GM12892 (cell line): ENCODE results near the gene MYBPC2. TPM values are rescaled to one million over a fixed set of nuclear protein-coding genes. Genes with fewer than 3 reads are reported as not detected.
"Not testable (repeated sequence)": the region's sequence is repeated elsewhere in the genome, so short reads cannot be mapped to it uniquely, and the experiment has no call there.

Source experiments
- DNase-seq: peaks from one replicate; pipeline ENCODE4 v3.0.0; 2011; ENCODE audit not compliant: insufficient read length
- FAIRE-seq: peaks from 2 replicates; lab custom pipeline; 2011; peaks lifted over from hg19 to GRCh38; lab: Jason Lieb, UNC
- POLR2A ChIP-seq: IDR thresholded peaks from 2 replicates; pipeline ENCODE4 v1.6.1; 2011; ENCODE audit warnings: low read depth, low read length, control low read depth
- POLR2AphosphoS5 ChIP-seq: IDR thresholded peaks from 2 replicates; pipeline ENCODE4 v1.6.1; 2011; ENCODE audit warnings: low read depth, low read length, control low read depth
- TAF1 ChIP-seq: IDR thresholded peaks from 2 replicates; pipeline ENCODE4 v1.6.1; 2011; ENCODE audit warnings: low read depth, mild to moderate bottlenecking, control low read depth, low read length, borderline replicate concordance
- polyA plus RNA-seq: library from polyadenylated mRNA; unstranded; fragments of >200 nt; gene quantifications from one replicate; pipeline ENCODE4 v1.2.1, GENCODE V29; 2012; ENCODE audit warnings: missing spikeins, inconsistent platforms; ENCODE audit not compliant: missing spikeins

Gene MYBPC2
- polyA plus RNA-seq, result 1.2 TPM

DNA sequence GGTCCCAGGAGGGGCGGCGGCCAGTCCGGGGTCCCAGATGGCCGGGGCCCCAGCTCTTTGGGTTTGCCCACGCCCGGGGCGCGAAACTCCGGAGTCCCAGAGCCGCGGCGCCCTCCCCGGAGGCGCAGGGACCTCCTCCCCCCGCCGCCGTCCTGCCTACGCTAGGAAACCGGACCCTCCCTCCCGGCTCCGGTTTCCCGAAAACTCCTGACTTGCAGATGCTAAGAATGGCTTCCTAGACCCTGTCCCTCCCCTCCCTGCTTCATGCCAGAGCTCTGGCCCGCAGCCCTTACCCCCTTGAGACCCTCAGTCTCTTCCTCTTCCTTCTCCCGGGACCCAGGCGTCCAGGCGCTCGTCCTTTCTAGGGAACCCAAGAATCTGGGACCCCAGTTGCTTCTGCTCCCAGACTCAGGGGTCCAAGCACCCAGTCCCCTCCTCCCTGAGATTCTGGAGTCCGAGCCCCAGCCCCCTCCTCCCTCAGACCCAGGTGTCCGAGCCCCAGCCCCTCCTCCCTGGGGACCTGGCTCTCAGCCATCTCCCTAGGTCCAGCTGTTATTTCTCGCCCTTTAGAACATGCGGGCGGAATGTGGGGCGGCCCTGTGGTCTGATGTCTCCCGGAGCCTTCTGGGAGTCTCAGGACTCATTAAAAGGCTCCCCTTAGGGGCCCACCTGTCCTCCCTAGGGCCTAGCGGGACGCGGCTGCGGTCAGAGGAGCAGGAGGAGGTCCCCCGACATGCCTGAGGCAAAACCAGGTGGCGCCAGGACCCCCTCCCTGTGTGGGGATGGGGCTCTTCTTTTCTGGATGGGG lies at the start of gene MYBPC2:
Gene MYBPC2, plus strand, starts transcription at position 672 of the 808 bp plus-strand sequence. Its CDS starts 62 bp downstream, at position 734.
- FAIRE-seq (no peak), DNase-seq (no peak)
- TF ChIP-seq POLR2AphosphoS5, result no peak
- TF ChIP-seq TAF1, result no peak
- no peak; the same call in 1 of the 2 replicates for TF ChIP-seq POLR2A

DNA sequence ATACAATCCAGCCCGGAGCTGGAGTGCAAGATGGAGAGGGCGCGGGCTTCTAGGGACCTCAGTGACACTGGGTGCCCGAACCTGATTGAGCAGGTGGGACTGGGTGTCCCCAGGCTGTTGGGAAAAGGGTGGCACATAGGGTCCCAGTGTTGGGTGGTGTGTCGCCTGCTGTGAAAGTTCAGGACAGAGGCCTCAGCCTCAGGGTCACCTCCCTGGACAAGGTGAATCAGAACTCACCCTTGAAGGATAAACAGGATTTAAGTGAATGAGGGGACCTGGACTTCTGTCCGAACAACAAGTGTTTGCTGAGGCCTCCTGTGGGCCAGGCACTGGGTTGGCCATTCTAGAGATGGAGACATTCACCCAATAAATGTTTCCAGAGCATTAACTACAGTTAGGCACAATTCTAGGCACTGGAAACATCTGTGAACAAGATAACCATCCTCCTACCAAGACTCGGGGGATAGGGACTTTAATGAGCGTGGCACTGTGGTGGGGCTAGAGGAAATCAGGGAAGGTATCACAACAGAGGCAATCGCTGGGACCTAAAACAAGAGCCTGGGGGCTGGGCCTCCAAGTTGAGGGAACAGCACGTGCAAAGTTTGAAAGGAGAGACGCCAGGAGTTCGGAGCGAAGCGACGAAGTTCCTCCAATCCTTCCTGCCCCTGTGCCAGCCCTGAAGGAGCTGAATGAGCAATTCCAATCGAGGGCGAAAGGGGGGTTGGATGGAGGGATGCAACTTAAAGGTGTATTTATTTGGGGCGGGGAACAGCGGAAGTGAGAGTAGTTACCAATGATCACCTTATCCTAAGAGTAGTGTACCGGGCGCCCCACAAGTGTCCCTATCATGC lies 49.5 kb upstream of the MYBPC2 start:
- TF ChIP-seq POLR2A (no peak), POLR2AphosphoS5 (no peak; the same call in 1 of the 2 replicates), TAF1 (no peak)
- FAIRE-seq, result no peak
- no peak for DNase-seq

DNA sequence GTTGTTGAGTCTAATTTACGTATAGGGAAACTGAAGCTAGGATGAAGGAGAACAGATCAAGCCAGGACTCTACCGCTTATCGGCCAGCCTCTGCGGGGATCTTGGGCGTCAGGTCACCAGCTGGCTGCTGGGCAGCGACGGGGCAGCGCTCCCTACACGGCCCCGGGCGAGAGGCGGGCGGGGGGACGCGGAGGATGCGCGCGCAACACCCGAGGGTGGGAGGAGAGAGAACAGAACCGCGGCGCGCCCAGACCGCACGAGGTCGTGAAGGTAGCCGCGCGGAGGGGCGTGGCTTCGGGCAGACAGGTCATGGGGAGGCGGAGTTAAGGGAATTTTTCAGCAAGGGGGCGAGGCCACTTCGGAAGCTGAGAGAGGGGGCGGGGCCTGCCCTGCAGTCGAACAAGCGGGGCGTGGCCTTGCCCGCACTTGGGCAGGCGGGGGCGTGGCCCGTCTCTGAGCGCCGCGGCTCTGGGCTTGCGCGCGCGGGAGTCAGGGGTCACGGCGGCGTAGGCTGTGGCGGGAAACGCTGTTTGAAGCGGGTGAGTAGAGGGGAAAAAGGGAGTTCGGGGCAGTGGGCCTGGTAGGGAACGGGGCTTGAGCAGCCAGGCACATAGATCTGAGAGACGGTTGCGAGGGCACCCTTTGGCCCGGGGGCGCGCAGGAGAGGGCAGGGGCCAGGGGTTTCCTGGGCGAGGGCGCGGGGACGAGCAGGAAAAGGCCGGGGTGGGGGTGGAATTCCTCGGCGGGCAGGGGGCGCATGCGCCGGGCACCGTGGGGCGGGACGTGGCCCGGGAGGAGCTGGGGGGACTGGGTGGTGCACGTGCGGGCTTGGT lies 48.6 kb upstream of the MYBPC2 start, which contains the start of gene POLD1:
Gene POLD1, plus strand, starts transcription at position 496 of the 833 bp plus-strand sequence. CDS start 14,505 bp downstream, outside the sequence.
- FAIRE-seq (peak; percentile 99), DNase-seq (peak; percentile 100)
- peak; percentile 64 for TF ChIP-seq POLR2AphosphoS5
- TF ChIP-seq TAF1, result no peak
- TF ChIP-seq POLR2A, result peak; percentile 69; the same call in 1 of the 2 replicates

DNA sequence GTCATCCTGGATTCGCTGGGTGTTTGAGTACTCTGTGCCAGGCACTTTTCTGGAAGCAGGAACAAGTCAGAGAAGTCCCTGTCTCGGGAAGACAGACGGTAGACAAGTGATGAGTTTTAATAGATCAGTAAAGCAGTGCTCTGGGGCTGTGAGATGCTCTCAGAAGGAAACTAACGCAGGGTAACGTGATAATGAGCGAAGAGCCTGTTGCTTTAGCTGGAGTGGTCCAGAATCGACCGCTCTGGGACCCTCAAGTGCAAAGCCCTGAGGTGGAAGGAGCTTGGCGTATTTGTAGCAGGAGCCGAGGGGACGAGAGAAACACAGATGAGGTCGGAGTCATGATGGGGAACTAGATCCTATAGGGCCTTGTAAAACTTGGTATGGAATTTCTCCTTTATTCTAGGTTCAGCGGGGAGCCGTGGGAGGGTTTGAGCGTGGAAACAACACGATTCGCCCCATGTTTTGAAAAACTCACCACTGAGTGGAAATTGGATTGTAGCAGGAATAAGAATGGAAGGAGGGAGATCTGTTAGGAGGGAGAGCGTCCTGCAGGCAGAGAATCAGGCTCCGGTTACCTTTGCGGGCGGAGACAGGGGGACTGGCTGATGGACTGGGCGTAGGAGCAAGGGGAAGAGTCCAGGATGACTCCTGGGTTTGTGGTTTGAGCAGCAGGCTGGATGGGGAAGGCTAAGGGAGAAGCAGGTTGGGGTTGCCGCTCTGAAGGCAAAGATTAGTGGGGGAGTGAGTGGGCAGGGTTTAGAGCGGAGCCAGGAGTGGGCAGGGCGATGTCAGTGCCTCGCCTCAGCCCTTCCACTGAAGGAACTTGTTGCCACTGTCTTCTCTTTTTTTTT lies 47.8 kb upstream of the MYBPC2 start:
- TF ChIP-seq POLR2A, result no peak
- no peak for TF ChIP-seq TAF1
- no peak for TF ChIP-seq POLR2AphosphoS5
- FAIRE-seq (no peak), DNase-seq (no peak)

DNA sequence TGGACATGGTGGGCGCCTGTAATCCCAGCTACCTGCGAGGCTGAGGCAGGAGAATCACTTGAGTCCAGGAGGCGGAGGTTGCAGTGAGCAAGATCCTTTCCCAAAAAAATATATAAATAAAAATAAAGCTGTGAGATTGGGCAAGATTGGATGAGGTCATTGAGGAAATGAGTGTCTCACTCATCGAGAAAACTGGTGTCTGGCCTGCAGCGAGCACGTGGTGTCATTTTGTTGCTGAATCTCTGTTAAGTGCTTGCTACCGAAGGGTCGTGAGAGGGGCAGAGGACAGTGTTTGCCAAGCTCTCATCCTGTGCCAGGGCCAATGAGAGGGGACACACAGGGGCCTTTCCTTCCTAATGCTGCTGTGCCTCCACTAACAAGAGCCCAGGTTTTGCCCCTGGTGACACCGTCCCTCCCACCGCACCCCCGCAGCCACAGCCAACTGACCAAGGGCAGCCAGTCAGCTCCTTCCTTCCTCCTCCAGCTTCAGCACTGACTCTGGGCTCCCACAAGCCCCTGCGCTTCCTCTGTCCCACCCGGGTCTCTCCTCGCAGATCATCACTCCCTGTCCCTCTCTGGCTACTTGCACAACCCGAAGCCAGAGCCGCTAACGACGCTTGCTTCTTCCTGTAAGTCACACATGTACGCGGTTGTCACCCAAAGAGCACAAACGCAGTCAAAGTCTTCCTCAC lies 45.4 kb upstream of the MYBPC2 start:
- DNase-seq, result no peak
- TF ChIP-seq TAF1 (no peak), POLR2A (no peak), POLR2AphosphoS5 (no peak)
- no peak for FAIRE-seq

DNA sequence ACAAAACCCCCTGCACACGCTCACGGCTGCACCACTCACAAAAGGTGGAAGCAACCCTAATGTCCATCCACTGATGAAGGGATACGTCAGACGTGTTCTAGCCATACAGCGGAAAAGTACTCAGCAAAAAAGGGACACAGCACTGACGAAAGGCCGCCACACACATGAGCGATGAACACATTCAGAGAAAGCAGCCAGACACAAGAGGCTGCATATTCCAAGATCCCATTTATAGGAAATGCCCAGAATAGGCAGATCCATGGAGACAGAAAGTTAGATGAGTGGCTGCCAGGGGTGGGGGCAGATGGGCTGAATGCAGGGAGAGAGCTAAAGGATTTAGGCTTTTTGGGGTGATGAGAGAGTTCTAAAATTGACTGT lies 44.8 kb upstream of the MYBPC2 start:
- FAIRE-seq (no peak), DNase-seq (no peak)
- TF ChIP-seq POLR2AphosphoS5, result no peak
- no peak for TF ChIP-seq POLR2A
- no peak for TF ChIP-seq TAF1

DNA sequence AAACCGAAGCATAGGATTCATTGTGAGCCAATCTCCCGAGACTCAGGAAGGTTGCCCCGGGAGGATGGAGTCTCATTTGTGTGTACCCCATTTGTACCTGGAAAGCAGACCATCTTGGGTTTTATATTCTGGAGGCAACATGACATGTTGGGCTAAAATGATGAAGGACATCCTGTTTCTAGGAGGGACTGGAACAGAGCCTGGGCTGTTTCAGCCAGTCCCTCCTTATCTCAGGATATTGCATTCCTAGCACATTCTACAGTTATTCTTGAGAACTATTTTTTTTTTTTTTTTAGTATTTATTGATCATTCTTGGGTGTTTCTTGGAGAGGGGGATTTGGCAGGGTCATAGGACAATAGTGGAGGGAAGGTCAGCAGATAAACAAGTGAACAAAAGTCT lies 42.4 kb upstream of the MYBPC2 start:
- FAIRE-seq, DNase-seq: not testable (repeated sequence)

DNA sequence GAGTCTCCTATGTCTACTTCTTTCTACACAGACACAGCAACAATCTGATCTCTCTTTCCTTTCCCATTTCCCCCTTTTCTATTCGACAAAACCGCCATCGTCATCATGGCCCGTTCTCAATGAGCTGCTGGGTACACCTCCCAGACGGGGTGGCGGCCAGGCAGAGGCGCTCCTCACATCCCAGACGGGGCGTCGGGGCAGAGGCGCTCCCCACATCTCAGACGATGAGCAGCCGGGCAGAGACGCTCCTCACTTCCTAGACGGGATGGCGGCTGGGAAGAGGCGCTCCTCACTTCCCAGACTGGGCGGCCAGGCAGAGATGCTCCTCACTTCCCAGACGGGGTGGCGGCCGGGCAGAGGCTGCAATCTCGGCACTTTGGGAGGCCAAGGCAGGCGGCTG lies 41.7 kb upstream of the MYBPC2 start:
- not testable (repeated sequence) for DNase-seq, FAIRE-seq

DNA sequence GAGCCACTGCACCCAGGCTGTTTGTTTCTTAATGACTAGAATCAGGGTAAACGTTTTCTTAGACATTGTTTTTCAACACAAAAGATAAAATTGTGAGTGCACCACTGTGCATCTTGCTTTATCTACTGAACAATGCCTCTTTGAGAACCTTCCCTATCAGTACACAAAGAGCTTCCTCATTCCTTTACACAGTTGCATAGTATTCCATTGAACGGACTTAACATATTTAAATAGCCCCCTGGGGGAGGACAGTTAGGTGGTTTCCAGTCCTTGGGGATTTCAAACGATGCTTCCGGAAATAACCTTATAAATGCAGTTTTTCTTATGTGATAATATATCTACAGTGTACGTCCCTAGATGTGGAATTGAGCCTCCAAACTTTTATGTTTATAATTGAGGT lies 39.9 kb upstream of the MYBPC2 start:
- DNase-seq (no peak), FAIRE-seq (no peak)
- no peak for TF ChIP-seq POLR2AphosphoS5
- TF ChIP-seq POLR2A, result no peak
- no peak for TF ChIP-seq TAF1

DNA sequence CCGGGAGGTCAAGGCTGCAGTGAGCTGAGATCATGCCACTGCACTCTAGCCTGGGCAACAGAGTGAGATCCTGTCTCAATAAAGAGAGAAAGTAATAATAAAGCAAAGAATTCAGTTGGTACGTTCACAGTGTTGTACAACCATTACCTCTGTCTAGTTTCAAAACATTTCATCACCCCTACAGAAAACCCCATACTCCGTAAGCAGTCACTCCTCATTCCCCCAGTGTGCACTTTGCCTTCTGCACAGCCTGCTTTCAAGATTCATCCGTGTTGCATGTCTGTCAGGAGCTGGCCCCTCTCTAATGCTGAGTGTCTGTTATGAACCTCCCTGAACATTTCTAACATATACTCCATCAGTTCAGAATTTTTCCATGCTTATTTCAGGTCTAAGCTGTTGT lies 39.1 kb upstream of the MYBPC2 start:
- no peak for FAIRE-seq
- DNase-seq, result no peak
- no peak for TF ChIP-seq TAF1
- no peak for TF ChIP-seq POLR2A
- no peak for TF ChIP-seq POLR2AphosphoS5
